NOMO-1 (cell line): ENCODE results near the gene MED8.

Experiments
- DNase-seq, 2 experiments: peaks; one replicate each; lab custom pipeline; 2025; ENCODE audit not compliant: unreplicated experiment in 2 of 2; lab: John Stamatoyannopoulos, UW

Gene MED8, protein sequence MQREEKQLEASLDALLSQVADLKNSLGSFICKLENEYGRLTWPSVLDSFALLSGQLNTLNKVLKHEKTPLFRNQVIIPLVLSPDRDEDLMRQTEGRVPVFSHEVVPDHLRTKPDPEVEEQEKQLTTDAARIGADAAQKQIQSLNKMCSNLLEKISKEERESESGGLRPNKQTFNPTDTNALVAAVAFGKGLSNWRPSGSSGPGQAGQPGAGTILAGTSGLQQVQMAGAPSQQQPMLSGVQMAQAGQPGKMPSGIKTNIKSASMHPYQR

DNA sequence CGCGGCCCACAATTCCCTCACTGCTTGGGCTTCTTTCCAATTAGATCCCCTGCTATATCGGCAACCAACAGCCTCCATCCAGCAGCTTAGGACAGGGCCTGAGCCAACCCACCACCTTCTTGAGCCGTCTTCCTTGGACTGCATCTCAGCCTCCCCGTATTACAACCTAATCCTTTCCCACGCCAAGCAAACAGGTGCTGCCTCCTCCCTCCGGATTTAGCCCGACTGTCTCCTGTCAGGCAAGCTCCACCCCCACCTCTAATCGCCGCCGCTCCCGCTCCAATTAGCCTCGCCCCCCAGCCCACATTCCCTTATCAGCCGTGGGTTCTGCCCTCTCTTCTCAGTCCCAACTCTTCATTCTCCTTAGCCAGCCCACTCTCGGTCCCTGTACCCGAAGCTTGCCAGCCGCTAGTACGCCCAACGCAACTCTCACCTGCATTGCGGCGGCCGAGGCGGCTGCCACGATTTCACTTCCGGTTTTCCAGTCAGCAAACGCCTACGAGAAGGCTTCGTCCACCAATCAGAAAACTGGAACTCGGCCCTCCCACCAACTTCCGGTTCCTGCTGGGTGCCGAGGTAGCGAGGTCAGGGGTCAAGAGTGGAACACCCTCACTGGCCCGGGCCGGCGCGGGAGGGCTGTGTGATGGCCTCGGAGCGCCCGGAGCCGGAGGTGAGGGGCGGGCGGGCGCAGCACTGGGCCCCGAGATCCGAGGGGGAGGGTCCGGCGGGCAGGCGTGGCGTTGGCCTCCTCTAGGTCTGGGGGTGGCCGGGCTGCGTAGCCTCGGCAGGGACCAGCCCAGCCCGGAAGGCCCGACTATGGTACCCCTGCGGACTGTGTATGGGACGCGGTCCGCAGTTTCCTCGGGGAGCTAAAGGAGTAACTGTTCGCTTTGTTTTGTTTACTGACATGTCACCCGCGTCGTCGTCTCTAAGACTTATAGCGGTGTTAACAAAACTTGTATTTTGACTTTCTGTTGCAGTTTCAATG, at the start of gene MED8, which contains the start of gene SZT2:
Gene MED8, minus strand, starts transcription at position 475 of the 988 bp plus-strand sequence. Its CDS starts 36 bp downstream, at position 439.
Gene SZT2, plus strand, starts transcription at position 574 of the 988 bp plus-strand sequence. Its CDS starts 70 bp downstream, at position 644.
- peak; percentile 91 to 93 for DNase-seq

DNA sequence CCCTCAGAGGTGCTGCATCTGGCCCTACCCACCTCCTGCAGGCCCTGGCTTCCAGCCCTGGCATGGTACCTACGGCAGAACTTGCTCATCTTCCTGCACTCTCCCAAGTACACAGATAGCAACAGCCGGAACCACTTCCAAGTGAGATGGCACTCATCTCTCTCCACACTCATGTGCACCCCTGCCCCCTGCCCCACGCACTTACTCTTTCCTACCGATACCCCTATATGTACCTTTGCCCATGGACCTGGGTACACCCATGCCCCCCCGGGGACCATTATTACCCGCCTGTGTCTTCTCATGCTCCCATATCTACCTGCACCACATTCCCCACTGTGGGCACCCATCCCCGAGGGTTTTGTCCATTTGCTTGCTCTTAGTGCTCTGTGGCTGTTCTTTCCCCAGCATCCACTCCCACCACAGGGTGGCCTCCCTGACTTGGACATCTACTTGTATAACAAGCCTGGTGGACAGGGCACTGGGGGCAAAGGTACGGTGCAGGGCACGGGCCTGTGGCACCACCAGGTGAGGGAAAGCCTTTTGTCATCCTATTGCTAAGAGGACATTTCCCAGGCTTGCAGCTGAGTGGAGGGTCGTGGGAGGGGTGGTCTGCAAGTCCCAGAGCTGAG, 49.5 kb upstream of the MED8 start:
- DNase-seq: no peak

DNA sequence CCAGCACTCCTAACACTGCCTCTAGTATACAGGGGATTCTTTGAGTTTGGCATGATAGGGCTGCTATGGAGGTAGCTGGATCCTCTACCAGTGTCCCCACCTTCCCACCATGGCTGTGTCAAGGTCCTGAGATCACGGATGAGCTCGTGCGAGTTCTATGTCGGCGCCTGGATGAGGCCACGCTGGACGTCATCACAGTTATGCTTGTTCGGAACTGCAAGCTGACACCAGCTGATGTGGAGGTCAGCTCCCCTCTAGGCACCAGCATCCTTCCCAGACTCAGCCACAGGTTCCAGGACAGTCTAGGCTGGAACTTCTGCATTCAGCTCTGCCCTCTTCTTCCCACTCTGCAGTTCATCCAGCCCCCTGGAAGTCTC, 49.0 kb upstream of the MED8 start:
- DNase-seq: no peak

DNA sequence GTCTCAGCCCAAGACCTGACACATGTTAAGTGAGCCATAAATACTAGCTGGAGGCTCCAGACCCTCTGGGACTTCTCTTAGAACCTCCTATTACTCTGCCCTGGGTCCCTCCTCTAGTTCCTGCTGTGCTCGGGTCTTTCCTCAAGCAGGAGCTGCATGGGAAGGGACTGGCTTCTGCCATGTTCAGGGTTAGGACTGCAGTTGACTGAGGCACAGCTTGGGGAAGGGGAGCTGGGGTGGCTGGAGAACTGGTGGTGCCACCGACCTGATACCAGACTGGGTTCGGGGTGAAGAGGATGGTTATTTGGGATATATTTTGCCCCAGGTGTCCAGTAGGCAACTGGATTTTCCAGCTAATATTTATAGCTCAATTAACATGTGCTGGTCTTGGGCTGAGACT, 48.4 kb upstream of the MED8 start:
- no peak for DNase-seq

DNA sequence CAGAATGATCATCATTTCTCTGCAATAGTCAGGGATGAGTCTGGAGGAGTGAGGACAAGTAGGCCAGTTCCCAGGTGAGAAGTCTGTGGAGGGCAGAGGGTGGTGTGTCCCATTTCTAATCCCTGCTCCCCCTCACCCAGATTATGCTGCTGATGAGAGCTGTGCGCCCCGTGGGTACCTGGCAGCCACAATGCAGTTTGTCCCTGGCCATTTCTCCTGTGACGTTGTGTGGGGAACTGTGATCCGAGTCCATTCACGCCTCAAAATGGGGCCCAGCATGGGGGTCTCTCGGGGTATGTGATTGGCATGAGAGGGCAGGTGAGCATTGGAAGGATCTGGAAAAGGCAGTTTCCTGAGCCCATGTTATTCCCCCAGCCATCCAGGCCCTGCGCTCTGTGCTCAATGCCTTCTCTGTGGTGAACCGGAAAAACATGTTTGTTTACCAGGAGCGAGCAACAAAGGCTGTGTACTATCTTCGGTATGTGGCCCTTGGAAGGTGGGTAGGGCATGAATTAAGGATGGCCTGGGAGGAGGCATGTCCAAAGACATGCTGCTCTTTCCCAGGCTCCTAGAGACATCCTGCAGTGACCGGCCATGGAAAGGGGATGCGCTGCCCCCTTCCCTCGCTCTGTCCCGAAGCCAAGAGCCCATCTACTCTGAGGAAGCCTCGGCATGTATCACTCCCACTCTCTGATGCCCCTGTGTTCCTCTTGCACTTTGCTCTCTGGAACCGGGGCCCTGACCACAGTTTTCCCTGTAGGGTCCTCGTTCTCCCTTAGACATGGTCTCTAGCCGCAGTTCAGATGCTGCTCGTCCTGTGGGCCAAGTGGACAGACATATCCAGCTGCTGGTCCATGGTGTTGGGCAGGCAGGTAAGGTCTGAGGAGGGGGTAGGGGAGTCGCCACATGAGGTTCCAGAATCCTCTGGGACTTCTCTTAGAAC, 47.7 kb upstream of the MED8 start:
- no peak for DNase-seq

DNA sequence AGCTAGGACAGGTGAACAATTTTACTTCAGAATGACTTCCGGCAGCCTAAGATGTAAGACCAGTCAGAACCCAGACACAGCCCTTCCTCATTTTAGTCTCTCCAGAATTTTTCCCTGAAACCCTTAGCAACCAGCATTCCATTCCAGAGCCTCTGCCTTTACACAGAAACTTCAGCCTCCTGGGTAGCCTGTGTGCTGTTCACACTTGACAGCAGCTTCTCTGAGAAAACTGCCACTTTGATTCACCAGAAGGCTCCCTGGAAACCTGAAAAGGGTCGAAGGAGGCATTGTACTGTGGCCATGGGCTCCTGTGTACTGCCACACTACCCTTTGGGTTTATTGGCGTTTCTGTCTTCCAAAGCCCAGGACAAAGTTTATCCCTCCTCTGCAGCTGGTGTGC, 46.8 kb upstream of the MED8 start:
- no peak for DNase-seq

DNA sequence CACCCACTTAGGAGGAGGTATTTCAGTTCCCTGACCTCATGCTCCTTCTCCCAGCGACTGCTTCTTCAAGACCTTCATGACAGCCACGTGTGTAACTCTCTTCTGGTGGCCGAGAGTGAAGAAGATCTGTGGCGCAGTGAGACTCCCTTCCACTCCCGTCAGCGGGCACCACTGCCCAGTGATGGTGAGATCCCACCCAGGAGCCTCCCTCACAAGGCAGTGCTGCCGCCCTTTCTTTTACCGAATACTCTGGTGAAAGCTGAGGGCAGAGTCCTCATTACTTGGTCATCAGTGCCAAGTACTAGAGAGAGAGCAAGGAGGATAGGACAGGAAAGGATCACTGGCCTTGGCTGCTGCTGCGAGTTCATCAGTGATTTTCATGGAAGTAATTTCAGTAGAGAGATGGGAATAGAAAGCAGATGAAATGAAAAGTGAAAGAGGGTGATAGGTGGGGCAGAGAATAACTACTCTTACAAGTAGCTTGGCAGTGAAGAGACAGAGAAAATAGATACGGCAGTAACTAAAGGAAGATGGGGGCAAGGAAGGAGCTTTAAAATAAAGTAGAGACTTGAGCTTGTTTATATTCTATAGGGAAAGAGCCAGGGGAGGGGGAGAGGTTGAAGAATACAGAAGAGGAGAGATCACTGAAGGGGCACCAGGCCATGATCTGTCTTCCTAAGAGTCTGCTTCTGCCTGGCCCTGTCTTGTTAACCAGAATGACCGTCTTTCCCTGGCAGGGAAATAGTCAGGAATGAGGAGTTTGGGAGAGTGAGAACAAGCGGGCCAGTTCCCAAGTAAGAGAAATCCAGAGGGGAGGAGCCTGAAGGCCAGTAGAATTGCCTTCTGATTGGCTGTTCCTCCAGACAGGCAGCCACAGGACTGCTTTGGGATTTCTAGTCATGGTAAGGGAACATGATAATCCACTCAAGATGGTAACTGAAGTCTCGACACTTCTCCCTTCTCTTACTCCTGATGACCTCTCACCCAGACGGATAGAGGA, 45.8 kb upstream of the MED8 start:
- DNase-seq: no peak

DNA sequence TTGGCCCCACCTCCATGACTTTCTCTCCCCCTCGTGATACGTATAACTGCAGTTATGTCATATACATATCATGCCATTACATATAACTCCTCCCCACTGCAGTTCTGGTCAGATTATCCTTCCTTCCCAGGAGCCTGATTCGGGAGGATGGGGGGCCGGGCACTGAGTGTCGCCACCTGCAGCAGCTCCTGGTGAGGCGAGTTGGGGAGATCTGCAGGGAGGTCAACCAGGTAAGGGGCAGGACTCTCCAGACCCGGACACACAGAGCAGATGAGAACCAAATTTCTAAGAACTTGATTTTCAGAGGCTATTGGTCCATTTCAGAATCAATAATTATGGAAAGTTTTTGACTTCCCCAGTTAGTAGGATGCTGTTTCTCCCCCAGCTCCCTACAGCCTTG, 44.7 kb upstream of the MED8 start:
- DNase-seq: no peak

DNA sequence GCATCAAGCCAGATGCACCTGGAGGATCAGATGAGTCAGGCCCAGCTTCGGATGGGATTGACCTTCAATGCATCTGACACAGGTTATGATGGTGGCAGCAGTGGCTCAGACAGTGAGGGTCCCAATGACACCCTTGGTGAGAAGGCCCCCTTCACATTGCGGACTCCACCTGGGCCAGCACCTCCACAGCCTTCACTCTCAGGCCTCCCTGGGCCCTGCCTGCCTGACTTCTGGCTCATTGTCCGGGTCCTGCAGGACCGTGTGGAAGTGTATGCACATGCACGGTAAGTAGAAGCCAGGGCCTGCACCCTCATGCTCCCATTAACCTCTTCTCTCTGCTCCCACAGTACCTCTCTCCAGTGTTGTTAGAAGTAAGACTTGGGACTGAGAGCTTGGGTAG, 43.3 kb upstream of the MED8 start:
- no peak for DNase-seq

DNA sequence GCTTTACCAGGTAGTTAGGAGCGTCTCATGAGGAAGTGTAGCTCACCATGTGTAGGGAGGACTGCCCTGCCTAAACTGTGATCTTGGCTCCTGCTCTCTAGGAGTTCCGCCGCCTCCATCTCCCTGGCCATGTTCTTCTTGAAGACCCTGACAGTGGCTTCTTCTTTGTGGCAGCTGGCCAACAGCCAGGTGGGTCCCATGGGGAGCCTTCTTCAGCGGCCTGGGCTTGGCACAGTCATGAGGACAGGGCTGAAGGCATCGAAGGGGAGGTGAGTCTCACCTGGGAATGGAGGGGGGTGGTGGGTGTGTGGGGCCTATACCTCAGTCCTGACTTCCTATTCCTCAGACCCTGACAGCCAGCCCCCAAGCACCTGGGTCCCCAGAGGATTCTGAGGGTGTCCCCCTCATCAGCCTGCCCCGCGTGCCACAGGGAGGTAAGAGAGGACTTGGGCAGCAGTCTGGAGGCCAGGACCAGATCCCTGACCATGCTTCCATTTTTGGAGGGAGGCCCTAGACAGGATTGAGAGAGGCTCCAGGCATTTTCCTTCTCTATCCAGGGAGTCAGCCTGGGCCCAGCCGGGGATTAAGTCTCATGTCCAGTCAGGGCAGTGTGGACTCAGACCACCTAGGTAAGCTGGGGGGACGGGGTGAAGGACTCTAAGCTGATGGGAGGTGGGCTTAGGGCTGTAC, 42.7 kb upstream of the MED8 start:
- DNase-seq: no peak

DNA sequence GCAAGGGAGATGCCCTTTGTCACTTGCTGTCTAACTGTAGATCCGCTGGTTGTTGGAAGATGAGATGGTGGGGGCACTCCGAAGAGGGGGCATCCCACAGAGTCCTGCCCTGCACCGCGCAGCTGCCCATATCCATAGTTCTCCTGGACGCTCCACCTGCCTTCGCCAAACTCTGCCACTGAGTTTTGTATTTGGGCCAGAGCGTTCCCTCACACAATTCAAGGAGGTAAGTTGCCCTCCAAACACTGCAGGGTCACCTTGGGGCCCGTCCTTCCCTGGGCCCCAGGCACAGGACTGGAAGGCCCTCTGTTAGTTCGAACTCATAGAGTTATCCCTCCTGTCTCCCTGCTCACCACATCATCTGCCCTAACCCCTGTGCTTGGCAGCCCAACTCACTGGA, 42.1 kb upstream of the MED8 start:
- DNase-seq: no peak

DNA sequence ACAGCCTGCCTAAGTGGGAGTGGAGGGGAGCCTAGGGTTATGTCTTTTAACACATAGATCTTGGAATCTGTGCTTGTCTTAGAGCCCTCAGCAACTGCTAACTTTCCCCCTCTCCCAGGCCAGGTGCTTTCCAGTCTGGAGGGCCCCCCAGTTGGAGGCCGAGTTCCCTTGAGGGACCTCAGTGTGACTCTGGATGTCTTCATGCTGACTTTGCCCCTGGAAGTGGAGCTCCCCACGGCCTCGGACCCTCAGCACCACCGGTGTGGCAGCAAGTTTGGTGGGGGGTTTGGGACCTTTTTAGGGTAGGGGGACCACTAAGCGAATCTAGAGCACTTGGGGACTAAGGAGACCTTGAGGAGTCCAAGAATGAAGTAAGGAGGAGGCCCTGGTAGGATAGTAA, 41.2 kb upstream of the MED8 start:
- DNase-seq: no peak

DNA sequence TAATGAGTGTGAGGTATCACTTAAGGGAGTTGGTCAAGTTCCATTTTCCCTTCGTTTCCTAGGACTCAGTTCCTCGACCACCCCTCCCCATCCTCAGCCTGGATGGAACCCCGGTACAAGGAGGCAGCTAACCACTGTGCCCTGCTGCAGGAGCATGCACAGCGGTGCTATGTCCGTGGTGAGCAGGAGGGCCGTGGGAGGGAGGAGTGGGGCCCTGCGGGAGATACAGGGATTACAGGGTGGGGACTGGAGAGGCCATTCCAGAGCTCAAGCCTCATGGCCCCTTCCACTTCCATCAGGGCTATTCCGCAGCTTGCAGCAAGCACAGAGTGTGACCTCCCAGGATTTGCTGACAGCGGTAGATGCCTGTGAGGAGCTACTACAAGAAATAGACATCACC, 38.3 kb upstream of the MED8 start:
- DNase-seq: no peak

DNA sequence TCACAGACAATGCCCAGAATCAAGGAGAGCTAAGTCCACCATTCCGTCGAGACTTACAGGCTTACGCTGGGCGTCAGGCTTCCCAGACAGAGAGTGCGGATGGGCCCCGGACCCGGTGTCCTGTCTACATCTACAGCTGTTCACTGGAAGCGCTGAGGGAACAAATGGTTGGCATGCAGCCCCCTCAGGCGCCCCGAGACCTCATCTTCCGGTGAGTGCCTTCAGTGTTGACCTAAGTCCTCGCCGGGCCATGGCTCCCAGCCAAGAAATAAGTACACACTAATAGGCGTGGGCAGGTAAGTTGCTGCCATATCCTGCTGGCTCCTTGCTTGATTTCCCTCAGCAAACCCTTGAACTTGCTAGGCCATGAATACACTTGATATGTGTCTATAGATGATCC, 37.9 kb upstream of the MED8 start:
- DNase-seq: no peak

DNA sequence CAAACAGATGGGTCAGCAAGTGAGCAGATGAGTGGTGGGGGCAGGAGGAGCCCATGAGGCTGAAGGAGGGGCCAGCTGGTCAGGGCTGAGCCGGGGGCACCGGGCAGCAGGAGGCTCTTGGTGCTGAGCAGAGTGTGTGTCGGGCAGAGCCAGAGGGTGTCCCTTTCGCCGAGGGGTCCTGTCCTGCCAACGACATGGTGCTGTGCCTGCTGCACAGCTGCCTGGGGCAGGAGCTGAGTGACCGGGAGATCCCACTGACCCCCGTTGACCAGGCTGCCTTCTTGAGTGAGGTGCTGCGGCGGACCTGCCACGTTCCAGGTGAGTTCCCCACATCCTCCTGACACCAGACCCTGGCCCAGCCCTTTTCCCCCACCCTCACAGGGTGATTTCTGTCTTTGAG, 36.6 kb upstream of the MED8 start:
- DNase-seq: no peak

DNA sequence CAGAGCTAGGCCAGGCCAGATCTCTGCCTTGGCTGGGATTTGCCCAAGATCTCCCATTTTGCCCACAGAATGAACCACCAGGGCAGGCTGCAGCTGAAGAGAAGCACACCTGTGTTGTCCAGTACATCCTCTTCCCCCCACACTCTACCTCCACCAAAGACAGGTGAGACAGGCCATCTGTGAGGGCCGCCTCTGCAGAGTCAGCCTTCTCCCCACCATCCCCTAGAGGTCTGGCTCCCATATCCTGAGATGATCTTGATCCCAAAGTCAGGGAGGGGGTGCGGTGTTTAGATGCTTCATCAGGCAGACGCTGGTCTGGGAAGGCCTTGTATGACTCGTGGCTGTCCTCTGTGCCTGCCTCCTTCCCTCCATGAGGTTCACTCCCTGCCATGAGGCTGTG, 35.4 kb upstream of the MED8 start:
- no peak for DNase-seq

DNA sequence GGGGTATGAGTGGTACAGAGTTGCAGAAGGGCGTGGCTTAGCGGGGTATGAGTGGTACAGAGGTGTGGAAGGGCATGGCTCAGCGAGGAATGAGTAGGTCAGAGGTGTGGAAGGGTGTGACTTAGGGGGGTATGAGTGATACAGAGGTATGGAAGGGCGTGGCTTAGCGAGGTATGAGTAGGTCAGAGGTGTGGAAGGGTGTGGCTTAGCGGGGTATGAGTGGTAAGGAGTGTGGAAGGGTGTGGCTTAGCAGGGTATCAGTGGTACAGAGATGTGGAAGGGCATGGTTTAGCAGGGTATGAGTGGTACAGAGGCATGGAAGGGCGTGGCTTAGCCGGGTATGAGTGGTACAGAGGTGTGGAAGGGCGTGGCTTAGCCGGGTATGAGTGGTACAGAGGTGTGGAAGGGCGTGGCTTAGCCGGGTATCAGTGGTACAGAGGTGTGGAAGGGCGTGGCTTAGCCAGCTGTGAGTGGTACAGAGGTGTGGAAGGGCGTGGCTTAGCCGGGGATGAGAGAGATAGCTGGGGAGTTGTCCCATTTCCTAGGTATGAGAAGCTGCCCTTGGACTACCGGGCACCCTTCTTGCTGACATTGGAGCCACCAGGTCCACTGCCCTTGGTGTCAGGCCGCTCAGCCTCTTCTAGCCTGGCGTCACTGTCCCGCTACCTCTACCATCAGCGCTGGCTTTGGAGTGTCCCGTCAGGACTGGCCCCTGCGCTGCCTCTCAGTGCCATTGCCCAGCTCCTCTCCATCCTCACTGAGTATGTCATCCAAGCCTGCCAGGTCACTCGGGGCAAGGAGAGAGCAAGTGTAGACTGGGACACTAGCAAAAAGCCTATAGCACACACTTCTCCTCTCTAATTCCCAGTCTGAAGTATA, 34.3 kb upstream of the MED8 start:
- DNase-seq: no peak
